Right atrium auricular region (tissue), 2 donors: ENCODE data around the gene LMNTD2. TPM values are rescaled to one million over a fixed set of nuclear protein-coding genes. Genes with fewer than 3 reads are reported as not detected.

Experiments used
- DNase-seq: peaks from one replicate; pipeline ENCODE4 v3.0.0-alpha.2; 2019; ENCODE audit warnings: low spot score
- H3K27ac ChIP-seq, 2 donors: fragments of 200-600 bp; sonication (generic); 1 replicate in 1 of 2; 2 replicates in 1 of 2; pipeline ENCODE4 v1.5.1; 2016 to 2019
- H3K27me3 ChIP-seq, 2 donors: fragments of 200-600 bp; sonication (generic); one replicate each; pipeline versions ENCODE4 v1.5.1 to v1.6.0; 2017 to 2019
- H3K36me3 ChIP-seq: fragments of 200-600 bp; sonication (generic); one replicate; pipeline ENCODE4 v1.5.1; 2016
- H3K4me1 ChIP-seq, 2 donors: fragments of 200-600 bp; sonication (generic); one replicate each; pipeline versions ENCODE4 v1.5.1 to v1.6.0; 2017 to 2019
- H3K4me3 ChIP-seq, 2 donors: fragments of 200-600 bp; sonication (generic); 1 replicate in 1 of 2; 2 replicates in 1 of 2; pipeline ENCODE4 v1.5.1; 2017 to 2019; ENCODE audit warnings: mild to moderate bottlenecking in 1 of 2, moderate library complexity in 1 of 2
- H3K9me3 ChIP-seq, 2 donors: fragments of 200-600 bp; sonication (generic); one replicate each; pipeline ENCODE4 v1.5.1; 2019
- CTCF ChIP-seq, 2 donors: fragments of 200-600 bp; sonication (generic); IDR thresholded peaks; one replicate each; pipeline ENCODE4 v1.5.1; 2019; ENCODE audit warnings: antibody characterized with exemption in 2 of 2
- total RNA-seq, 2 donors: library from RNA; depleted of rRNA; stranded (reverse); fragments of >200 nt; gene quantifications; one replicate each; pipeline ENCODE4 v1.1.0, GENCODE V29; 2016

The LMNTD2 gene
- total RNA-seq, 2 donors from 2014 or later = 0.33 to 0.86 TPM

- peaks cover 25% of the 10 kb centered on the region for H3K36me3 ChIP-seq
- H3K27ac ChIP-seq = no peak overlapping the region
- TF ChIP-seq CTCF (IDR thresholded peaks at IDR 0.05) = no peak
- no peak overlapping the region for H3K4me3 ChIP-seq
- no peak for DNase-seq
- H3K9me3 ChIP-seq = no peaks in the 10 kb centered on the region
- H3K4me1 ChIP-seq = peaks cover 0 to 31% of the 10 kb centered on the region in 2 donors
- no peaks in the 10 kb centered on the region for H3K27me3 ChIP-seq
These were observed 28.5 kb downstream of the LMNTD2 start for GRCh38 chr11:531919-532526.

- Histone ChIP-seq H3K4me3 (no peak overlapping the region), H3K27me3 (no peaks in the 10 kb centered on the region), H3K9me3 (no peaks in the 10 kb centered on the region), H3K27ac (no peak overlapping the region), H3K36me3 (peaks cover 25% of the 10 kb centered on the region), H3K4me1 (peaks cover 0 to 23% of the 10 kb centered on the region in 2 donors)
- no peak for DNase-seq
- no peak for TF ChIP-seq CTCF (IDR thresholded peaks at IDR 0.05)
These were observed 29.3 kb downstream of the LMNTD2 start for GRCh38 chr11:530960-531831.

- DNase-seq = no peak
- H3K4me3 ChIP-seq = no peak overlapping the region
- no peak overlapping the region for H3K27ac ChIP-seq
- H3K27me3 ChIP-seq = no peaks in the 10 kb centered on the region
- H3K9me3 ChIP-seq = no peaks in the 10 kb centered on the region
- no peak for TF ChIP-seq CTCF (IDR thresholded peaks at IDR 0.05)
- peaks cover 25% of the 10 kb centered on the region for H3K36me3 ChIP-seq
- H3K4me1 ChIP-seq = peaks cover 0 to 19% of the 10 kb centered on the region in 2 donors
These were observed 30.7 kb downstream of the LMNTD2 start for GRCh38 chr11:529728-530411.

- no peak for DNase-seq
- TF ChIP-seq CTCF (IDR thresholded peaks at IDR 0.05) = no peak
- Histone ChIP-seq H3K4me1 (peaks cover 0 to 12% of the 10 kb centered on the region in 2 donors), H3K9me3 (no peaks in the 10 kb centered on the region), H3K36me3 (peaks cover 25% of the 10 kb centered on the region), H3K27ac (no peak overlapping the region), H3K27me3 (no peaks in the 10 kb centered on the region), H3K4me3 (no peak overlapping the region)
These were observed 31.5 kb downstream of the LMNTD2 start for GRCh38 chr11:528815-529727.

GRCh38 chr11:528166-528814, 32.2 kb downstream of the LMNTD2 start:
- Histone ChIP-seq H3K4me1 (peaks cover 0 to 4% of the 10 kb centered on the region in 2 donors), H3K9me3 (no peaks in the 10 kb centered on the region), H3K27me3 (no peaks in the 10 kb centered on the region), H3K27ac (no peak overlapping the region), H3K36me3 (peaks cover 19% of the 10 kb centered on the region), H3K4me3 (no peak overlapping the region)
- TF ChIP-seq CTCF (IDR thresholded peaks at IDR 0.05) = no peak
- DNase-seq = no peak
